Kasumi-1 (cell line): ENCODE results near the gene CPED1.

Source experiments
- DNase-seq, 2 experiments: peaks; one replicate each; lab custom pipeline; 2025; lab: John Stamatoyannopoulos, UW

Gene CPED1

GRCh38 chr7:121323515-121324302 lies 335.2 kb downstream of the CPED1 start:
- DNase-seq = no peak

- no peak for DNase-seq
These were observed 339.2 kb downstream of the CPED1 start for GRCh38 chr7:121327671-121328070.

- no peak for DNase-seq
These were observed 340.1 kb downstream of the CPED1 start, which contains the start of gene WNT16 for GRCh38 chr7:121328508-121329190. WNT16 (plus strand) TSS chr7:121329000; CDS start chr7:121329293, 293 bp downstream.

GRCh38 chr7:121329191-121330052 lies 340.9 kb downstream of the CPED1 start:
- no peak for DNase-seq

- no peak for DNase-seq
These were observed 341.7 kb downstream of the CPED1 start for GRCh38 chr7:121330053-121330833.

GRCh38 chr7:121331048-121331447 lies 342.5 kb downstream of the CPED1 start:
- no peak for DNase-seq

GRCh38 chr7:121331574-121331973 lies 343.1 kb downstream of the CPED1 start:
- DNase-seq = no peak

GRCh38 chr7:121334376-121334775 lies 345.9 kb downstream of the CPED1 start:
- no peak for DNase-seq

- no peak for DNase-seq
These were observed 346.6 kb downstream of the CPED1 start for GRCh38 chr7:121334875-121335648.

- DNase-seq = no peak
These were observed 348.1 kb downstream of the CPED1 start for GRCh38 chr7:121336579-121336978.

- no peak for DNase-seq
These were observed 348.9 kb downstream of the CPED1 start for GRCh38 chr7:121337398-121337797.

- no peak for DNase-seq
These were observed 350.6 kb downstream of the CPED1 start for GRCh38 chr7:121339082-121339481.

- no peak for DNase-seq
These were observed 353.4 kb downstream of the CPED1 start for GRCh38 chr7:121341933-121342332.

GRCh38 chr7:121342631-121343030 lies 354.1 kb downstream of the CPED1 start:
- no peak for DNase-seq

- no peak for DNase-seq
These were observed 354.8 kb downstream of the CPED1 start for GRCh38 chr7:121343302-121343701.

GRCh38 chr7:121344093-121344492 lies 355.6 kb downstream of the CPED1 start:
- DNase-seq = no peak

GRCh38 chr7:121344497-121344896 lies 356.0 kb downstream of the CPED1 start:
- DNase-seq = no peak
